ENCODE data around the gene WDR7.

GRCh38 chr18:56721491-56721890, 70.3 kb downstream of the WDR7 start:
- TF ChIP-seq CTCF (IDR thresholded peaks at IDR 0.05; ENCODE audit: low read length) (no peak), EZH2phosphoT487 (IDR thresholded peaks at IDR 0.05; ENCODE audit: low read length) (no peak), EZH2 (optimal IDR thresholded peaks at IDR 0.05; ENCODE audit: low read depth, low read length) (no peak)
